Progenitor cell of endocrine pancreas (in vitro differentiated cells): Measurements from ENCODE around the gene SMKR1. TPM values are rescaled to one million over a fixed set of nuclear protein-coding genes. Genes with fewer than 3 reads are reported as not detected.

ENCODE experiments used
- DNase-seq: peaks from one replicate; pipeline ENCODE4 v3.0.0; 2021; ENCODE audit warnings: low spot score; ENCODE audit not compliant: unreplicated experiment
- H3K27ac Mint-ChIP-seq: 2 replicates; pipeline ENCODE4 v1.8.0; 2021; ENCODE audit warnings: mild to moderate bottlenecking, moderate library complexity, mixed read lengths
- H3K27me3 Mint-ChIP-seq: 2 replicates; pipeline ENCODE4 v1.8.0; 2021; ENCODE audit warnings: mixed read lengths
- H3K36me3 Mint-ChIP-seq: 2 replicates; pipeline ENCODE4 v1.8.0; 2022; ENCODE audit warnings: mixed read lengths; ENCODE audit not compliant: insufficient read depth
- H3K4me1 Mint-ChIP-seq: 2 replicates; pipeline ENCODE4 v1.8.0; 2021; ENCODE audit warnings: low read depth, mixed read lengths
- H3K4me3 Mint-ChIP-seq: 2 replicates; pipeline ENCODE4 v1.8.0; 2021; ENCODE audit warnings: low read depth, mild to moderate bottlenecking, moderate library complexity, mixed read lengths
- H3K9me3 Mint-ChIP-seq: 2 replicates; pipeline ENCODE4 v1.8.0; 2021; ENCODE audit warnings: low read depth, mixed read lengths
- total RNA-seq: library from RNA; stranded (reverse); gene quantifications from 2 replicates; pipeline ENCODE4 v1.2.1, GENCODE V29; 2021
- TF ChIP-seq, protein P1 (sequence below): fragments of 200-600 bp; sonication (generic); IDR thresholded peaks from one replicate; pipeline ENCODE4 v1.5.0; 2021; ENCODE audit warnings: antibody characterized with exemption, mild to moderate bottlenecking; ENCODE audit not compliant: unreplicated experiment

The SMKR1 gene
- total RNA-seq, 1 donor from 2014 or later, result 2.3 TPM

DNA sequence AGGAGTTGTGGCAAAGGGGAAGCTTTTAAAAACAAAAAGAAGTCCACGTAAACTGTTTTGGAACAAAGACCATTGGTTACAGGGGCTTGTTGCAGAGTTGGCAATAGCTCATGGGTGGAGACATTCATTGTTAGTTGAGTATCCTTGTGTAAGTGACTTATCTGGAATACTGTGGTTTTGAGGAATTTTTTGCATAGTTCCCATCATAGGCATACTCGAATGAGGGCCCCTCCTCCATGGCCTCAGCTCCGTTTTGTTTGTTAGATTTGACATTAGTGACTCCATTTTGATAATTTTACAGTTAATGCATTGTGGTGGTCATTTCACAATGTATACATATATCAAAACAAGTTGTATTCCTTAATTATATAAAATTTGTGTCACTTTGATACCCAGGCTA is 12.8 kb upstream of the SMKR1 start:
- H3K36me3 Mint-ChIP-seq, result peaks cover 2% of the 10 kb centered on the region
- no peaks in the 10 kb centered on the region for H3K9me3 Mint-ChIP-seq
- H3K27me3 Mint-ChIP-seq, result no peaks in the 10 kb centered on the region
- DNase-seq, result no peak
- TF ChIP-seq, protein P1, sequence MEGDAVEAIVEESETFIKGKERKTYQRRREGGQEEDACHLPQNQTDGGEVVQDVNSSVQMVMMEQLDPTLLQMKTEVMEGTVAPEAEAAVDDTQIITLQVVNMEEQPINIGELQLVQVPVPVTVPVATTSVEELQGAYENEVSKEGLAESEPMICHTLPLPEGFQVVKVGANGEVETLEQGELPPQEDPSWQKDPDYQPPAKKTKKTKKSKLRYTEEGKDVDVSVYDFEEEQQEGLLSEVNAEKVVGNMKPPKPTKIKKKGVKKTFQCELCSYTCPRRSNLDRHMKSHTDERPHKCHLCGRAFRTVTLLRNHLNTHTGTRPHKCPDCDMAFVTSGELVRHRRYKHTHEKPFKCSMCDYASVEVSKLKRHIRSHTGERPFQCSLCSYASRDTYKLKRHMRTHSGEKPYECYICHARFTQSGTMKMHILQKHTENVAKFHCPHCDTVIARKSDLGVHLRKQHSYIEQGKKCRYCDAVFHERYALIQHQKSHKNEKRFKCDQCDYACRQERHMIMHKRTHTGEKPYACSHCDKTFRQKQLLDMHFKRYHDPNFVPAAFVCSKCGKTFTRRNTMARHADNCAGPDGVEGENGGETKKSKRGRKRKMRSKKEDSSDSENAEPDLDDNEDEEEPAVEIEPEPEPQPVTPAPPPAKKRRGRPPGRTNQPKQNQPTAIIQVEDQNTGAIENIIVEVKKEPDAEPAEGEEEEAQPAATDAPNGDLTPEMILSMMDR, result no peak
- no peak overlapping the region for H3K27ac Mint-ChIP-seq
- H3K4me3 Mint-ChIP-seq, result no peak overlapping the region
- H3K4me1 Mint-ChIP-seq, result no peaks in the 10 kb centered on the region

DNA sequence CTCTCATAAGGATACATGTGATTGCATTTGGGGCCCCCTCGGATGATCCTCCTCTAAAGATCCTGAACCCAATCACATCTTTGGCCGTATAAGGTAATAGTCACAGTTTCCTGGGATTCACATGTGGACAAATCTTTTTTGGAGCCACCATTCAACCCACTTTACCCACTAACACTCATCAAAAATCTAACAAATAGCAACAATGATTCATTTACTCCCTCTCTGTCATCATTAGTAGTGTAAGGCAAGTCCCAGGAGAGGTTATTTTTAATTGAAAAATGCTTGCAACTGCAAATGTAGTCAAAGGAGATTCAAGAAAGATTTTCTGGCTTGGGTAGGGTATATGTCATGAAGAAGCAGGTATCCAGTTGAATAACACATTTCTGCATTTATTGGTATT is 9.9 kb upstream of the SMKR1 start:
- no peaks in the 10 kb centered on the region for H3K36me3 Mint-ChIP-seq
- no peaks in the 10 kb centered on the region for H3K4me1 Mint-ChIP-seq
- no peak overlapping the region for H3K4me3 Mint-ChIP-seq
- no peak overlapping the region for H3K27ac Mint-ChIP-seq
- H3K9me3 Mint-ChIP-seq, result no peaks in the 10 kb centered on the region
- TF ChIP-seq, protein P1, result no peak
- no peak for DNase-seq
- peaks cover 3% of the 10 kb centered on the region for H3K27me3 Mint-ChIP-seq

DNA sequence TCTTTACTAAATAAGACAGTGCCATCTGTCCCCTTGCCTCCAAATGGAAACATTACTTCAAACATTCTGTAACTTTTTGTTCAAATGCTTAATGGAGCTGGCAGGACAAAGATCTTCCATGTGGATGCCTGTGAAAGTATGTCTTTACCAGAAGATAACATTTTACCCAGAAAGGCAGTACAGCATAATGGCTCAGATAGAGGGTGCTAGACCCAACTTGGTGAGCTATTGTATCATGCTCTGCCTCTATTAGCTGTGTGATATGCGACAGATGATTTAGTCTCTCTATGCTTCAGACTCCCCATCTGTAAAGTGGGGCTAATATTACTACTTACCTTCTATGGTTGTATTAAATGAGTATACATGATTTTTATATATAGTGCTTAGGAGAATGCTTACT is 8.8 kb upstream of the SMKR1 start:
- Mint-ChIP-seq H3K4me3 (no peak overlapping the region), H3K27me3 (peaks cover 8% of the 10 kb centered on the region), H3K36me3 (no peaks in the 10 kb centered on the region), H3K4me1 (peaks cover 4% of the 10 kb centered on the region), H3K9me3 (no peaks in the 10 kb centered on the region), H3K27ac (no peak overlapping the region)
- no peak for DNase-seq
- TF ChIP-seq, protein P1, result no peak

DNA sequence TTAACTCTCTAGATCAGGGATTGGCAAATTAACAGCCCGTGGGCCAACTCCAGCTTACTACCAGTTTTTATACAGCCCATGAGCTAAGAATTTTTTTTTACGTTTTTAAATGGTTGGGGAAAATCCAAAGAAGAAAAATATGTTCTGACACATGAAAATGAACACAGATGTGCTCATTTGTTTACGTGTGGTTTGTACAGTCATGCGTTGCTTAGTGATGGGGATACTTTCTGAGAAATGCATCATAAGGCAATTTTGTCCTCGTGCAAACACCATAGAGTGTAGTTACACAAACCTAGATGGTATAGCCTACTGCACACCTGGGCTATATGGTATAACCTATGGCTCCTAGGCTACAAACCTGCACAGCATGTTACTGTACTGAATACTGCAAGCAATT is 8.3 kb upstream of the SMKR1 start:
- TF ChIP-seq, protein P1, result no peak
- Mint-ChIP-seq H3K4me1 (peaks cover 4% of the 10 kb centered on the region), H3K9me3 (no peaks in the 10 kb centered on the region), H3K27ac (no peak overlapping the region), H3K36me3 (no peaks in the 10 kb centered on the region), H3K27me3 (peaks cover 8% of the 10 kb centered on the region), H3K4me3 (no peak overlapping the region)
- DNase-seq, result no peak

DNA sequence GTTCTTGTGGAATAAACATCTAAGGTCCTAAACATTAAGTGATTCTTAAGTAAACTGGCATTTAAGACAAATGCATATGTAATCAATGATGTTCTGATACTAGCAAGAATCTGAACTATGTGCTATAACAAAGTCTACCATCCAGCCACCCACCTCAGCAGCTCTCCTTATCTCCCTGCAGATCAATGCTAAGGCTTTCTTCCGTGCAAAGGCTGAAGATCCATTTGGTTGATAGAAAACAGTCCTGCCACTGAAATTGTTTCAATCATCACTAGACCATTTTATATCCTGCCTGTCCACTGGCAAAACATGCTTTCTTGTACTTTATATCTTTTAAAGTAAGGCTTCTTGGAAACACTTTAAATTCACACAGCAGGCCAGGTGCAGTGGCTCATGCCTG is 6.3 kb upstream of the SMKR1 start:
- Mint-ChIP-seq H3K4me3 (no peak overlapping the region), H3K27me3 (peaks cover 15% of the 10 kb centered on the region), H3K9me3 (no peaks in the 10 kb centered on the region), H3K4me1 (peaks cover 4% of the 10 kb centered on the region), H3K27ac (no peak overlapping the region), H3K36me3 (no peaks in the 10 kb centered on the region)
- DNase-seq, result no peak
- TF ChIP-seq, protein P1, result no peak
